HG03108 (cell line): ENCODE data around the gene ARFRP1.
"Not testable (repeated sequence)": the region's sequence is repeated elsewhere in the genome, so short reads cannot be mapped to it uniquely, and the experiment has no call there.

Experiments used
- ATAC-seq: cut with Tn5 transposase; IDR thresholded peaks from one replicate; pipeline ENCODE4 v1.9.1; 2021; ENCODE audit warnings: moderate library complexity; ENCODE audit not compliant: unreplicated experiment

The ARFRP1 gene

DNA sequence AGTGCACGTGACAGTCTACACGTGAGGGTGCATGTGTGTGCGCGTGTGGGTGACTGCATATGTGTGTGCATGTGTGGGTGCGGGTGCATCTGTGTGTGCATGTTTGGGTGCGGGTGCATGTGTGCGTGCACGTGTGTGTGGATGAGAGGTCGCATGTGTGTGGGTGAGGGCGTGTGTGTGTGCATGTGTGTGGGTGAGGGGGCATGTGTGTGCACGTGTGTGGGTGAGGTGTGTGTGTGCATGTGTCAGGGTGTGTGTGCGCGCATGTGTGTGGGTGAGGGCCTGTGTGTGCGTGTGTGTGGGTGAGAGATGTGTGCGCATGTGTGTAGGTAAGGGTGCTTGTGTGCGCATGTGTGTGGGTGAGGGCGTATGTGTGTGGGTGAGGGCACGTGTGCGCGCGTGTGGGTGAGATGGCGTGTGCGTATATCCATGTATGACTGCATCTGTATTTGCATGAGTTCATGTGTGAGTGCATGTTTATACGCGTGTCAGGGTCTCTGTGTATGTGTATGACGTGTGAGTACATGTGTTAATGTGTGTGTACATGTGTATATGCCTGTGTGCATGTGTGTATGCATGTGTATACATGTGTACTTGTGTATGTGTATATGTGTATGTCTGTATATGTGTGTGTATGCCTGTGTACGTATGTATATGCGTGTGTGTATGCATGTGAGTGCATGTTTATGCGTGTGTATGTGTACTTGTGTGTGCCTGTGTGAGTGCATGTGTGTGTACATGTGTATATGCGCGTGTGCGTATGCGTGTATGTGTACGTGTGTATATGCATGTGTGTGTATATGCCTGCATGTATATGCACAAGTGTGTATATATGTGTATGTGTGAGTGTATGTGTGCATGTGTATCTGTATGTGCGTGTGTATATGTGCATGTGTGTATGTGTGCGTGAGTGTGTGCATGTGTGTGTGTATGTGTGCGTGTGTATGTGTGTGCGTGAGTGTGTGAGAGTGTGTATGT, 24.6 kb upstream of the ARFRP1 start:
- no peak for ATAC-seq

DNA sequence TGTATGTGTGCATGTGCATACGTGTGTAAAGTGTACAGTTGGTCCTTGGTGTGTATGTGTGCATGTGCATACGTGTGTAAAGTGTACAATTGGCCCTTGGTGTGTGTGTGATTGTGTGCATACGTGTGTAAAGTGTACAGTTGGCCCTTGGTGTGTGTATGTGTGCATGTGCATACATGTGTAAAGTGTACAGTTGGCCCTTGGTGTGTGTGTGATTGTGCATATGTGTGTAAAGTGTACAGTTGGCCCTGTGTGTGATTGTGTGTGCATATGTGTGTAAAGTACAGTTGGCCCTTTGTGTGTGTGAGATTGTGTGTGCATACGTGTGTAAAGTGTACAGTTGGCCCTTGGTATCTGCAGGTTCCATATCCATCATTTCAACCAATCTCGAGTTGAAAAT, 23.6 kb upstream of the ARFRP1 start:
- no peak for ATAC-seq

DNA sequence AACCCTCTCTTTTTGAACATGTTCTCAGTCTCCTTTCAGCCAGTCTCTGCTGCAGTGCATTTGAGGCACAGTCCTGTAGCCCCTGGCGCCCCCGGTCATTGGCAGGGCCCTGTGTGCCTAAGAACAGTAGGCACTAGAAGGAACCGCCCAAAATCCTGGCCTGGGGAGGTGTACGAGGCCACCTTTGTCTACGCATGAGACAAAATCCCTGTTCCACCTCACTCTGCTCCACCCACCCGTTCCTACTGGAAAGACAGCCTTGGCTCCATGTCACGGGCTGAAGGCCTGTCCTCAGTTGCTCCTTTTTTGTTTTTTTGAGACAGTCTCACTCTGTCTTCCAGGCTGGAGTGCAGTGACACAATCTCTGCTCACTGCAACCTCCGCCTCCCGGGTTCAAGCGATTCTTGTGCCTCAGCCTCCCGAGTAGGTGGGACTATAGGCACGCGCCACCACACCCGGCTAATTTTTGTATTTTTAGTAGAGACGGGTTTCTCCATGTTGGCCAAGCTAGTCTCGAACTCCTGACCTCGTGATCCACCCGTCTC, 22.5 kb upstream of the ARFRP1 start:
- not testable (repeated sequence) for ATAC-seq

GRCh38 chr20:63722967-63723622, 15.3 kb upstream of the ARFRP1 start:
- not testable (repeated sequence) for ATAC-seq

- ATAC-seq = no peak
Observed at GRCh38 chr20:63718996-63719395, 11.2 kb upstream of the ARFRP1 start.

- no peak for ATAC-seq
Observed at GRCh38 chr20:63714858-63715257, 7.1 kb upstream of the ARFRP1 start.

DNA sequence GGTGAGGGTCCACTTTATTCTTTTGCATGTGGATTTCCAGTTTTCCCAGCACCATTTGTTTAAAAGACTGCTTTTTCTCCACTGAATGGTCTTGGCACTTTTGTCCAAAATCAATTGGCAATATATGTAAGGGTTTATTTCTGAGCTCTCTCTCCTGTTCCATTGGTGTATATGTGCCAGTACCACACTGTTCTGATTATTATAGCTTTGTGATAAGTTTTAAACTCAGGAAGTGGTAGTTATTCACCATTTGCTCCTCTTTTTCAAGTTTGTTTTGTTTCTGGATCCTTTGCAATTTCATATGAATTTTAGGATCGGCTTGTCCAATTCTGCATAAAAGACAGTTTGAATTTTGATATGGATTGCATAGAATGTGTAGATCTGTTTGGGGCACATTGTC, 4.4 kb upstream of the ARFRP1 start:
- ATAC-seq = no peak

GRCh38 chr20:63711085-63711645, 3.4 kb upstream of the ARFRP1 start:
- no peak for ATAC-seq

GRCh38 chr20:63709149-63709527, 1.4 kb upstream of the ARFRP1 start:
- ATAC-seq = no peak

DNA sequence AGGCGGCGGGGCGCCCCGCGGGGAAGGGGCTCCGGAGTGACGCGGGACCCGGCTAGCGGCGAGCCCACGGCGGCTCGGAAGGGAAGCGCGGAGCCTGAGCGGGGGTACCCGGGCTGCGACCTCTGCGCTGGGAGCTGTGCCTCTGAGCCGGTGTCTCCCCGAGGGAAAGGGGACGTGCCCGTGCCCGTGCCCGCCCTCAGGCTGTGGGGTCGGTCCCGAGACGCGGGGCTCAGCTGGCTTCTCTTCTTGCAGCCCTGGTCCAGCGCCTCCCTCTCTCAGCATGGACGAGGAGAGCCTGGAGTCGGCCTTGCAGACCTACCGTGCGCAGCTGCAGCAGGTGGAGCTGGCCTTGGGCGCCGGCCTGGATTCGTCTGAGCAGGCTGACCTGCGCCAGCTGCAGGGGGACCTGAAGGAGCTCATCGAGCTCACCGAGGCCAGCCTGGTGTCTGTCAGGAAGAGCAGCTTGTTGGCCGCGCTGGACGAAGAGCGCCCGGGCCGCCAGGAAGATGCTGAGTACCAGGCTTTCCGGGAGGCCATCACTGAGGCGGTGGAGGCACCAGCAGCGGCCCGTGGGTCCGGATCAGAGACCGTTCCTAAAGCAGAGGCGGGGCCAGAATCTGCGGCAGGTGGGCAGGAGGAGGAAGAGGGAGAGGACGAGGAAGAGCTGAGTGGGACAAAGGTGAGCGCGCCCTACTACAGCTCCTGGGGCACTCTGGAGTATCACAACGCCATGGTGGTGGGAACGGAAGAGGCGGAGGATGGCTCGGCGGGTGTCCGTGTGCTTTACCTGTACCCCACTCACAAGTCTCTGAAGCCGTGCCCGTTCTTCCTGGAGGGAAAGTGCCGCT, 749 bp upstream of the ARFRP1 start:
- peak; percentile 21 for ATAC-seq

- ATAC-seq = peak; percentile 10
Observed at GRCh38 chr20:63706852-63707557, 771 bp downstream of the ARFRP1 start.

GRCh38 chr20:63706027-63706695, 1.6 kb downstream of the ARFRP1 start:
- no peak for ATAC-seq

DNA sequence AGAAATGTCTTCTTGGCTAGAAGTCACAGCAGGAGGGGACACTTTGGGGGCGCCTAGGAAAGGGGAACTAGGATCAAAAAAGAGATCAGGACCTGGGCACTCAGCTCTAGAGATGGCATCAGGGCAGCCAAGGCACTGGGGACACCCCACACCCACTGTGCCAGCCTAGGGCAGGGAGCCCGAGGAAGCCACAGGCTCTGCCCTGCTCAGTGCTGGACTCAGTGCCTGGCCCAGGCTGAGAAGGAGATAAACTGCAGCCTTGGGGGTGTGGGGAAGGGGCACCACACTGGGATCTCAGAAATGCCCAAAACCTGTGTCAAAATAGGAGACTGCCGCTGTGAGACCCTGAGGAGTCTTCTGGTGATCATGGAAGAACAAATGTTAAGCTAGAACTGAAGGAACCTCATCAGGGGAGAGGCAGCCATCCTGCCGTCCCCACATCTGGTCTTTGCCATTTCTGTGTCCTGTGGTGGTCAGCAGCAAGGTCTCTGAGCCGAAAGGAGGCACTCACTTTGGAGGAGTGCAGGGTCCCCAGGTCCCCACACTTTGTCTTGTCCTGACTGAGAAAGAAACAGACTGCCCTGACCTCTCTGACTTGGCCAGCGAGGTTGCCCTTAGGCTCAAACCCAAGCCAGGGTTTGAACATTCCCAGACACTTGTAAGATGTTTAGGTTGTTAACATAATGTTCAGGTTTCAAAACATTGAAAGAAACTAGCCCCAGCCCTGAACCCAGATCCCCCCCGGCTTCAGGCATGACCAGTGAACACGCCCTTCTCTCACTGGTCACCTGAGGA, 2.3 kb downstream of the ARFRP1 start:
- no peak for ATAC-seq

GRCh38 chr20:63704749-63705117, 3.0 kb downstream of the ARFRP1 start:
- no peak for ATAC-seq

DNA sequence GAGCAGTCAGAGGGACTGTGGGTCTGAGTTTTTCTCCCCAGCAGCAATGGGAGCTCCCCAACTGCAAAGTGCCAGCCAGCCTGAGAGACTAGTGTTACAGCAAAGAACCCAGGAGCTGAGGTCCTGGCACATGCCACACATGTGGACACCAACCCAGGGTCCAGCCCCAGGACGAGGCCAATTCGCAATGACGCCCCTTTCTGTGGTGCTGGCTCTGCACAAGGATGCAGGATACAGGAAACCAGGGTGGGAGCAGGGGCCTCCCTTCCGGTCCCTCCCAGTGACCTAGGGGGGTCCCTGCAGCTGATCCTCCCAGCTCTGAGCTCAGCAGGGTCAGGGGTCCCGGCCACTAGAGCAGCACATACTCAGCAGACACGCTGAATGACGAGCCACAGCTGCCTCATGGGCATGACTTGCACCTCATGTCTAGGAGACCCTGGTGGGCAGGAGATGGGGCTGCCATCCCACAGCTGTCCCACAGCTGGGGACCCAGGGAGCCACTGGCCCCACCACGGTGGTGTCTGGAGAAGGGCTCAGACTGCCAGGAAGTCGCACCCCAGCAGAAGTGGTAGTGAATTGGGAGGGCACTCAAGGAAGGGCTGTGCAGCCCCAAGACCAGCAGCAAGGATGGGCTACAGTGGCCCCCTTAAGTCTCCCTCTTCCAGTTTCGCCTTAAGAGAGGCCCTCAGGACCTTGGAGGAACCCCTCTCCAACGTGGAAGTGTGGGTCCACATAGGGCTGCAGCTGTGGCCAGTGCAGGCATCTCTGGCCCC, 3.6 kb downstream of the ARFRP1 start:
- no peak for ATAC-seq

- ATAC-seq = no peak
Observed at GRCh38 chr20:63703471-63703975, 4.3 kb downstream of the ARFRP1 start.

- ATAC-seq = no peak
Observed at GRCh38 chr20:63702751-63703470, 4.9 kb downstream of the ARFRP1 start.
